HepG2 (cell line): ENCODE data around the gene EMC9. TPM values are rescaled to one million over a fixed set of nuclear protein-coding genes. Genes with fewer than 3 reads are reported as not detected.

Experiments
- ARID4A ChIP-seq: sonication (generic); formaldehyde crosslinking; IDR thresholded peaks from 2 replicates; pipeline ENCODE4 v1.5.0; 2020; ENCODE audit warnings: mild to moderate bottlenecking, missing genetic modification reagents, borderline replicate concordance
- GABPB1 ChIP-seq: IDR thresholded peaks from 2 replicates; pipeline ENCODE4 v1.6.1; 2016; ENCODE audit warnings: mild to moderate bottlenecking, missing genetic modification reagents, moderate library complexity, missing compliant biosample characterization
- HMG20A ChIP-seq: IDR thresholded peaks from 2 replicates; pipeline ENCODE4 v1.6.1; 2016; ENCODE audit warnings: borderline replicate concordance
- HNRNPLL ChIP-seq: fragments of 200-400 bp; formaldehyde crosslinking; IDR thresholded peaks from 2 replicates; pipeline ENCODE4 v1.6.1; 2017; ENCODE audit warnings: mild to moderate bottlenecking, low read depth, low read length; ENCODE audit not compliant: poor library complexity, severe bottlenecking
- KLF6 ChIP-seq: IDR thresholded peaks from 2 replicates; pipeline ENCODE4 v1.8.0; 2016; ENCODE audit warnings: missing biosample characterization, missing genetic modification reagents
- PBX2 ChIP-seq: IDR thresholded peaks from 2 replicates; pipeline ENCODE4 v1.6.1; 2016; ENCODE audit warnings: control low read depth
- SRSF4 ChIP-seq: fragments of 200-400 bp; formaldehyde crosslinking; IDR thresholded peaks from one replicate; pipeline ENCODE4 v1.6.1; 2018; ENCODE audit warnings: mild to moderate bottlenecking, low read depth, low read length, moderate library complexity; ENCODE audit not compliant: poor library complexity, severe bottlenecking
- THRA ChIP-seq: sonication (generic); formaldehyde crosslinking; IDR thresholded peaks from 2 replicates; pipeline ENCODE4 v1.4.0; 2020; ENCODE audit warnings: missing genetic modification reagents, borderline replicate concordance
- ZBTB33 ChIP-seq: sonication (generic); formaldehyde crosslinking; IDR thresholded peaks from 2 replicates; pipeline ENCODE4 v1.4.0; 2020; ENCODE audit warnings: missing genetic modification reagents
- ZFP62 ChIP-seq: sonication (generic); formaldehyde crosslinking; IDR thresholded peaks from 2 replicates; pipeline ENCODE4 v1.4.0; 2020; ENCODE audit warnings: missing genetic modification reagents
- ZMYM3 ChIP-seq: sonication (generic); formaldehyde crosslinking; IDR thresholded peaks from 2 replicates; pipeline ENCODE4 v1.5.1; 2020; ENCODE audit warnings: mild to moderate bottlenecking, missing genetic modification reagents
- ZNF530 ChIP-seq: sonication (generic); formaldehyde crosslinking; IDR thresholded peaks from 2 replicates; pipeline ENCODE4 v1.5.0; 2020; ENCODE audit warnings: low read depth, mild to moderate bottlenecking, missing genetic modification reagents
- ZNF572 ChIP-seq: sonication (generic); formaldehyde crosslinking; IDR thresholded peaks from 2 replicates; pipeline ENCODE4 v1.5.1; 2020; ENCODE audit warnings: mild to moderate bottlenecking, missing genetic modification reagents
- ZNF574 ChIP-seq: sonication (generic); formaldehyde crosslinking; IDR thresholded peaks from 2 replicates; pipeline ENCODE4 v1.4.0; 2020; ENCODE audit warnings: missing genetic modification reagents
- ZNF709 ChIP-seq: sonication (generic); formaldehyde crosslinking; IDR thresholded peaks from 2 replicates; pipeline ENCODE4 v1.5.0; 2020; ENCODE audit warnings: mild to moderate bottlenecking, missing genetic modification reagents
- ZNF781 ChIP-seq: sonication (generic); formaldehyde crosslinking; IDR thresholded peaks from 2 replicates; pipeline ENCODE4 v1.5.1; 2020; ENCODE audit warnings: borderline replicate concordance, mild to moderate bottlenecking, missing genetic modification reagents; ENCODE audit errors: not compliant biosample characterization
- ZNF891 ChIP-seq: sonication (generic); formaldehyde crosslinking; IDR thresholded peaks from 2 replicates; pipeline ENCODE4 v1.5.0; 2020; ENCODE audit warnings: mild to moderate bottlenecking, missing genetic modification reagents
- ZSCAN9 ChIP-seq: IDR thresholded peaks from 2 replicates; pipeline ENCODE4 v1.6.1; 2016; ENCODE audit warnings: borderline replicate concordance
- polyA plus RNA-seq, 8 experiments: library from polyadenylated mRNA; depleted of rRNA in 3 of 8; stranded (reverse) in 7 of 8; unstranded in 1 of 8; fragments of >200 nt; fragmentation: Illumina TruSeq in 4 of 8; extraction: Trizol in 4 of 8; gene quantifications; 2 replicates each; pipeline versions ENCODE4 v1.2.1 to v1.2.3, GENCODE V29; 2011 to 2016; ENCODE audit warnings: low read depth in 4 of 8, missing spikeins in 1 of 8, mixed read lengths in 1 of 8; ENCODE audit not compliant: insufficient read depth in 1 of 8
- total RNA-seq, 5 experiments: library from RNA; depleted of rRNA; stranded (reverse); fragments of >200 nt; fragmentation: Illumina TruSeq; extraction: Trizol; gene quantifications; 2 replicates each; pipeline ENCODE4 v1.2.3, GENCODE V29; 2016; ENCODE audit warnings: low read depth in 1 of 5

EMC9 gene
- total and polyA plus RNA-seq, 2 of the 13 experiments (the other 11 are each of a cell fraction or from before 2014, with no cell fraction given), result 60.5 to 78.7 TPM

GRCh38 chr14:24146453-24146977 is 5.1 kb upstream of the EMC9 start, which contains the start of gene PSME2 (continued):
- TF ChIP-seq ZBTB33 (peak; percentile 25; the same call in 1 of the 2 replicates), SRSF4 (no peak), PBX2 (CRISPR knock-in tag) (0 out of 2 replicates have a peak, but pooled peaks have one; percentile 34), ZNF572 (no peak), HMG20A (peak; percentile 35; the same call in 1 of the 2 replicates), ZFP62 (no peak), ARID4A (CRISPR knock-in tag) (no peak), GABPB1 (CRISPR knock-in tag) (no peak; the same call in 1 of the 2 replicates), ZNF574 (CRISPR knock-in tag) (peak; percentile 63), HNRNPLL (peak; percentile 87), ZSCAN9 (CRISPR knock-in tag) (peak; percentile 50; the same call in 1 of the 2 replicates), ZNF530 (CRISPR knock-in tag) (no peak), KLF6 (CRISPR knock-in tag) (peak; percentile 42; the same call in 1 of the 2 replicates), ZNF709 (CRISPR knock-in tag) (no peak), ZNF781 (peak; percentile 41), THRA (CRISPR knock-in tag) (peak; percentile 48), ZMYM3 (CRISPR knock-in tag) (peak; percentile 71), ZNF891 (CRISPR knock-in tag) (no peak)
